Activated T-helper 1 cell treated with anti-CD3 and anti-CD28 coated beads, Interleukin-12 subunit alpha, Interleukin-12 subunit beta, Interleukin-2, Interleukin-4 antibody, amounts not matched to agents 30 ng/mL and 10 ng/mL and 1 ng/mL, durations not matched to agents 14 hours and 24 hours and 36 hours (primary cell): ENCODE measurements around the gene MYL12B. TPM values are rescaled to one million over a fixed set of nuclear protein-coding genes. Genes with fewer than 3 reads are reported as not detected.

Source experiments
- DNase-seq: peaks from one replicate; pipeline ENCODE4 v3.0.0; 2021; ENCODE audit warnings: low spot score
- H3K27ac Mint-ChIP-seq: one replicate; pipeline ENCODE4 v1.8.0; 2021; ENCODE audit warnings: mild to moderate bottlenecking, mixed read lengths
- H3K27me3 Mint-ChIP-seq: one replicate; pipeline ENCODE4 v1.8.0; 2022; ENCODE audit warnings: mild to moderate bottlenecking, moderate library complexity, mixed read lengths; ENCODE audit not compliant: insufficient read depth
- H3K36me3 Mint-ChIP-seq: one replicate; pipeline ENCODE4 v1.8.0; 2021; ENCODE audit warnings: low read depth, mixed read lengths
- H3K4me1 Mint-ChIP-seq: one replicate; pipeline ENCODE4 v1.8.0; 2021; ENCODE audit warnings: low read depth, mixed read lengths
- H3K4me3 Mint-ChIP-seq: one replicate; pipeline ENCODE4 v1.8.0; 2021; ENCODE audit warnings: mild to moderate bottlenecking, moderate library complexity, mixed read lengths
- H3K9me3 Mint-ChIP-seq: one replicate; pipeline ENCODE4 v1.8.0; 2021; ENCODE audit warnings: mixed read lengths
- intact Hi-C: fragments of 100-400 bp; cut with micrococcal nuclease; formaldehyde crosslinking; loops from one replicate; pipeline ENCODE4 v1.15.1; 2024
- total RNA-seq: library from RNA; stranded (reverse); gene quantifications from 2 replicates; pipeline ENCODE4 v1.2.3, GENCODE V29; 2022

MYL12B gene
- total RNA-seq, 1 donor from 2014 or later, result 235 TPM

- DNase-seq, result no peak
- H3K36me3 Mint-ChIP-seq, result no peaks in the 10 kb centered on the region
- intact Hi-C loops, result loop anchor here (5.0 kb wide), 1 partner anchor 51 kb away; no protein-coding TSS in a partner anchor
- no peak overlapping the region for H3K27ac Mint-ChIP-seq
- H3K4me1 Mint-ChIP-seq, result no peaks in the 10 kb centered on the region
- H3K27me3 Mint-ChIP-seq, result peaks cover 13% of the 10 kb centered on the region
- H3K9me3 Mint-ChIP-seq, result no peaks in the 10 kb centered on the region
- H3K4me3 Mint-ChIP-seq, result no peak overlapping the region
Observed at GRCh38 chr18:3223356-3223755, 38.6 kb upstream of the MYL12B start.

- no peak for DNase-seq
- no peaks in the 10 kb centered on the region for H3K9me3 Mint-ChIP-seq
- intact Hi-C loops, result loop anchor here (5.0 kb wide), 1 partner anchor 52 kb away; no protein-coding TSS in a partner anchor
Observed at GRCh38 chr18:3224223-3224622, 37.7 kb upstream of the MYL12B start.

GRCh38 chr18:3225588-3225987 lies 36.3 kb upstream of the MYL12B start:
- Mint-ChIP-seq H3K27ac (no peak overlapping the region), H3K36me3 (no peaks in the 10 kb centered on the region), H3K27me3 (peaks cover 6% of the 10 kb centered on the region), H3K9me3 (no peaks in the 10 kb centered on the region), H3K4me1 (no peaks in the 10 kb centered on the region), H3K4me3 (no peak overlapping the region)
- intact Hi-C loops, result no loop called here
- no peak for DNase-seq

More at GRCh38 chr18:3224223-3224622, 37.7 kb upstream of the MYL12B start:
- Mint-ChIP-seq H3K27me3 (peaks cover 13% of the 10 kb centered on the region), H3K27ac (no peak overlapping the region), H3K4me1 (no peaks in the 10 kb centered on the region), H3K4me3 (no peak overlapping the region), H3K36me3 (no peaks in the 10 kb centered on the region)

GRCh38 chr18:3226048-3226447 lies 35.9 kb upstream of the MYL12B start:
- H3K27me3 Mint-ChIP-seq, result peaks cover 6% of the 10 kb centered on the region

GRCh38 chr18:3230401-3231334 lies 31.3 kb upstream of the MYL12B start:
- H3K4me1 Mint-ChIP-seq, result no peaks in the 10 kb centered on the region
- peaks cover 6% of the 10 kb centered on the region for H3K27me3 Mint-ChIP-seq
- no peak overlapping the region for H3K27ac Mint-ChIP-seq
- no peak for DNase-seq
- H3K36me3 Mint-ChIP-seq, result peaks cover 2% of the 10 kb centered on the region
- H3K9me3 Mint-ChIP-seq, result no peaks in the 10 kb centered on the region
- intact Hi-C loops, result no loop called here
- H3K4me3 Mint-ChIP-seq, result no peak overlapping the region

More at GRCh38 chr18:3226048-3226447, 35.9 kb upstream of the MYL12B start:
- H3K36me3 Mint-ChIP-seq, result peaks cover 2% of the 10 kb centered on the region
- H3K27ac Mint-ChIP-seq, result no peak overlapping the region
- intact Hi-C loops, result no loop called here
- no peaks in the 10 kb centered on the region for H3K4me1 Mint-ChIP-seq
- H3K9me3 Mint-ChIP-seq, result no peaks in the 10 kb centered on the region
- DNase-seq, result no peak
- H3K4me3 Mint-ChIP-seq, result no peak overlapping the region

- no peak for DNase-seq
- H3K9me3 Mint-ChIP-seq, result no peaks in the 10 kb centered on the region
- H3K4me1 Mint-ChIP-seq, result no peaks in the 10 kb centered on the region
- no peaks in the 10 kb centered on the region for H3K27me3 Mint-ChIP-seq
- intact Hi-C loops, result no loop called here
- no peak overlapping the region for H3K27ac Mint-ChIP-seq
- H3K36me3 Mint-ChIP-seq, result peaks cover 2% of the 10 kb centered on the region
- no peak overlapping the region for H3K4me3 Mint-ChIP-seq
Observed at GRCh38 chr18:3233004-3233403, 28.9 kb upstream of the MYL12B start.

GRCh38 chr18:3233433-3234168 lies 28.3 kb upstream of the MYL12B start:
- no peak overlapping the region for H3K27ac Mint-ChIP-seq
- no peaks in the 10 kb centered on the region for H3K9me3 Mint-ChIP-seq
- no peaks in the 10 kb centered on the region for H3K27me3 Mint-ChIP-seq
- H3K4me3 Mint-ChIP-seq, result no peak overlapping the region
- DNase-seq, result no peak
- H3K4me1 Mint-ChIP-seq, result no peaks in the 10 kb centered on the region
- peaks cover 2% of the 10 kb centered on the region for H3K36me3 Mint-ChIP-seq
- intact Hi-C loops, result no loop called here

GRCh38 chr18:3234457-3234856 lies 27.5 kb upstream of the MYL12B start:
- Mint-ChIP-seq H3K4me1 (no peaks in the 10 kb centered on the region), H3K27me3 (no peaks in the 10 kb centered on the region), H3K27ac (no peak overlapping the region), H3K9me3 (no peaks in the 10 kb centered on the region), H3K36me3 (peaks cover 2% of the 10 kb centered on the region), H3K4me3 (no peak overlapping the region)
- DNase-seq, result no peak
- intact Hi-C loops, result no loop called here

- H3K27ac Mint-ChIP-seq, result no peak overlapping the region
- peaks cover 7% of the 10 kb centered on the region for H3K9me3 Mint-ChIP-seq
- intact Hi-C loops, result no loop called here
- H3K4me3 Mint-ChIP-seq, result no peak overlapping the region
- DNase-seq, result no peak
- H3K36me3 Mint-ChIP-seq, result peaks cover 6% of the 10 kb centered on the region
- no peaks in the 10 kb centered on the region for H3K27me3 Mint-ChIP-seq
- no peaks in the 10 kb centered on the region for H3K4me1 Mint-ChIP-seq
Observed at GRCh38 chr18:3235846-3236245, 26.1 kb upstream of the MYL12B start.

GRCh38 chr18:3236470-3236869 lies 25.5 kb upstream of the MYL12B start:
- H3K9me3 Mint-ChIP-seq, result peaks cover 10% of the 10 kb centered on the region
- intact Hi-C loops, result no loop called here

GRCh38 chr18:3238742-3239141 lies 23.2 kb upstream of the MYL12B start:
- no peak overlapping the region for H3K4me3 Mint-ChIP-seq
- H3K36me3 Mint-ChIP-seq, result peaks cover 17% of the 10 kb centered on the region
- no peaks in the 10 kb centered on the region for H3K27me3 Mint-ChIP-seq
- H3K9me3 Mint-ChIP-seq, result peaks cover 19% of the 10 kb centered on the region
- H3K4me1 Mint-ChIP-seq, result no peaks in the 10 kb centered on the region
- no peak for DNase-seq
- intact Hi-C loops, result no loop called here
- no peak overlapping the region for H3K27ac Mint-ChIP-seq

More at GRCh38 chr18:3236470-3236869, 25.5 kb upstream of the MYL12B start:
- H3K4me3 Mint-ChIP-seq, result no peak overlapping the region
- no peaks in the 10 kb centered on the region for H3K4me1 Mint-ChIP-seq
- peaks cover 8% of the 10 kb centered on the region for H3K36me3 Mint-ChIP-seq
- no peaks in the 10 kb centered on the region for H3K27me3 Mint-ChIP-seq
- H3K27ac Mint-ChIP-seq, result no peak overlapping the region
- no peak for DNase-seq

- no peak overlapping the region for H3K27ac Mint-ChIP-seq
- intact Hi-C loops, result loop anchor here (5.0 kb wide), 2 partner anchors 473 to 673 kb away; partner anchors contain the start of genes METTL4 and NDC80
Observed at GRCh38 chr18:3245185-3245564, 16.8 kb upstream of the MYL12B start.

More at GRCh38 chr18:3245185-3245564, 16.8 kb upstream of the MYL12B start:
- peak overlapping the region; percentile 93 for H3K4me3 Mint-ChIP-seq
- DNase-seq, result no peak
- peaks cover 34% of the 10 kb centered on the region for H3K4me1 Mint-ChIP-seq
- peaks cover 25% of the 10 kb centered on the region for H3K36me3 Mint-ChIP-seq
- H3K9me3 Mint-ChIP-seq, result peaks cover 19% of the 10 kb centered on the region
- H3K27me3 Mint-ChIP-seq, result peaks cover 2% of the 10 kb centered on the region
